ENCODE results near the gene SYT17. TPM values are rescaled to one million over a fixed set of nuclear protein-coding genes. Genes with fewer than 3 reads are reported as not detected.
"Not testable (repeated sequence)": the region's sequence is repeated elsewhere in the genome, so short reads cannot be mapped to it uniquely, and the experiment has no call there.

The SYT17 gene
- total RNA-seq, 1 experiment from 2014 or later, result 5.3 TPM

GRCh38 chr16:19175492-19176262 is 7.6 kb downstream of the SYT17 start:
- DNase-seq, result no peak
- no peaks in the 10 kb centered on the region for H3K36me3 ChIP-seq (replicated peaks; ENCODE audit: control insufficient read depth, insufficient read depth, low read length)
- no peaks in the 10 kb centered on the region; the same call in 1 of the 2 replicates for H3K27me3 ChIP-seq (ENCODE audit: control insufficient read depth, insufficient read depth, low read length)
- no peak overlapping the region for H3K4me3 ChIP-seq (ENCODE audit: insufficient read depth, low read depth, low read length)

GRCh38 chr16:19177111-19177739 is 9.2 kb downstream of the SYT17 start:
- no peaks in the 10 kb centered on the region; the same call in 1 of the 2 replicates for H3K27me3 ChIP-seq (ENCODE audit: control insufficient read depth, insufficient read depth, low read length)
- H3K4me3 ChIP-seq (ENCODE audit: insufficient read depth, low read depth, low read length), result no peak overlapping the region
- peak; percentile 35 for DNase-seq
- no peaks in the 10 kb centered on the region for H3K36me3 ChIP-seq (replicated peaks; ENCODE audit: control insufficient read depth, insufficient read depth, low read length)

DNA sequence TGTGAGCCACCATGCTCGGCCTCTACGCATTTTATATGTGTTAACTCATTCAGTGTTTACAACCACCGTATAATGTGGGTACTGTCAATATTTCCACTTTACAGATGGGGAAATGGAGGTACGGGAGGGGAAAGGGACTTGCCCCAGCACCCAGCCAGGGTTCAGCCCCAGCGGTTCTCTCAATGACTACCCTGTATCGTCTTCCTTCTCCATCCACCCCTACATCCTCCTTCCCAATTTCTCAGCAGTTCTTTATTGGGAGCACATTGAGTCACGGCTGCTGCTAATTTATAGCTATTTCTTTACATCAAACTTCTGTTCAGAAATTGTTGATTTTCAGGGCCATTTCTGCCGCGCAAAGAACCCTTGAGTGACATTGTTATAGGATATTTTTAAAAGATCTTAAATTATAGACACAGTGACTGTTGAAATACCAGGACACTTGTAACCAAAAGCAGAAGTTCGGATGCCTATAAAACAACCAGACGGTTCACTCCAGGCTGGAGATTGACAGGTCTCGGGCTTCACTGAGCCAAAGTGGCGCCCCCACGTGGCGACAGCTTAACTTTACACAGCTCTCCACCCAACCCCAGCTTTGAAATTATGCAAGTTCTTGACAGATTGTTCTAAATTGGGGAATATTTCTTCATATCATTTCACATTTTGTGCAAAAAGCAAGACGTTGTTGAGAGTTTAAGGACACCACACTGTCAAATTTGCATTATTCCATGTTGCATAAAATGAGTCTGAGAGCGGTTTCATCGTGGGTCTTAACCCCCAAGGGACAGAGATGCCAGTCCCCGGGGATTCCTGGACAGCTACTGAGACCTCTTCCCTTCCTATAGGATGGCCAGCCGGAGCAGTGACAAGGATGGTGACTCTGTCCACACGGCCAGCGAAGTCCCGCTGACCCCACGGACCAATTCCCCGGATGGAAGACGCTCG is 11.8 kb downstream of the SYT17 start:
- Histone ChIP-seq H3K4me3 (ENCODE audit: insufficient read depth, low read depth, low read length) (no peak overlapping the region), H3K27me3 (ENCODE audit: control insufficient read depth, insufficient read depth, low read length) (no peaks in the 10 kb centered on the region), H3K36me3 (replicated peaks; ENCODE audit: control insufficient read depth, insufficient read depth, low read length) (no peaks in the 10 kb centered on the region)
- DNase-seq, result peak; percentile 86

DNA sequence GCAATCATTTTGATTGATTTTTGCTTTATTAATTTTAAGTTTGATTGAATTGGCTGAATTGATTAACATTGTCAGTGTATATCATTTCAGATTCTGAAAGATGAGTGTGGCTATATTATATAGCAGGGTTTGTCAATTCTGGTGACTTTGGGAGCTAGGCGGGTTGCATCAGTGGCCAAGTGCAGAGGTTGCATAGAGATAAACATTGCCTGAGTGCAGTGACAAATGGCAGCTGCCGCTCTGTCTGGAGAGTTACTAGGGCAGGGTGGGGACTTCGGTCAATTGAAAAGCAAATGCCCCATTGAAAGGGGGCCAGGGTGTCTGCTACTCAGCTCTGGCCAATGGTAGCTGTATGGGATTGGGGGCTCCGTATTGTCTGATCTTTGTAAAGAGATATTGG is 12.7 kb downstream of the SYT17 start:
- Histone ChIP-seq H3K4me3 (ENCODE audit: insufficient read depth, low read depth, low read length) (no peak overlapping the region), H3K36me3 (replicated peaks; ENCODE audit: control insufficient read depth, insufficient read depth, low read length) (no peaks in the 10 kb centered on the region), H3K27me3 (ENCODE audit: control insufficient read depth, insufficient read depth, low read length) (no peaks in the 10 kb centered on the region)
- DNase-seq, result no peak

DNA sequence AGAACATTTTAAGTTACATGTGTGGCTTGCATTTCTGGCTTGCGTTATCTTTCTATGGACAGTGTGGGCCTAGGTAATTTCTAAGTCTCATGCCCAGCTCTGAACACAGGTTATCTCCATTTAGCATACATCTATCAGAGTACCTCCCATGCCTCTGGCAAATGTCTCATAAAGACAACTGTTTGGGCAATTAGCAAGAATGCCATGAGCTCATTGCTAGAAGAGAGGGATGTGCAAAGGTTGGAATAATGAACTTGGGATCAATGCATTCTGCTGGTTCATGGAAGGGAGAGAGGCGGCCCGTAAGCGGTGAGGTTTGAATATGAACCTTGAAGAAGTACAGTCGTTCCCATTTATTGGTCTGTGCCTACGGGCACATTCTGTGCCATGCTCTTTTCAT is 14.4 kb downstream of the SYT17 start:
- no peak overlapping the region for H3K4me3 ChIP-seq (ENCODE audit: insufficient read depth, low read depth, low read length)
- no peak for DNase-seq
- no peaks in the 10 kb centered on the region for H3K27me3 ChIP-seq (ENCODE audit: control insufficient read depth, insufficient read depth, low read length)
- H3K36me3 ChIP-seq (replicated peaks; ENCODE audit: control insufficient read depth, insufficient read depth, low read length), result no peaks in the 10 kb centered on the region

DNA sequence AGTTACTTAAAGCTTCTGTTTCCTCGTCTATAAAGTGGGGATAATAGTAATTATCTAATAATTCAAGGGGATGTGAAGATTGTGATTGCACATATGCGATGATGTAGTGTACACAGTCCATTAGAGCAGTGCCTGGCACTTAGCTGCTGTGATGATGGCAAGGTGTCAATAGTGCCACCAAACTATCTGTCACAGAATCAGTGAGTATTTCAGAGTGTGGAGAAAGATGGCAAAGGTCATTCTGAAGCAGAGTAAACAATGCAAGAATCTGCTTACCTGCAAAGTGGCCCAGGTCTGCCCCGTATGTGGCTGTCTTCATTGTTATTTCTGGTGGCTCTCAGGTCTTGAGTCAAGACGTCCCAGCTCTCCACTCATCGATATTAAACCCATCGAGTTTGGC is 15.1 kb downstream of the SYT17 start:
- Histone ChIP-seq H3K4me3 (ENCODE audit: insufficient read depth, low read depth, low read length) (no peak overlapping the region), H3K27me3 (ENCODE audit: control insufficient read depth, insufficient read depth, low read length) (no peaks in the 10 kb centered on the region), H3K36me3 (replicated peaks; ENCODE audit: control insufficient read depth, insufficient read depth, low read length) (no peaks in the 10 kb centered on the region)
- DNase-seq, result no peak

DNA sequence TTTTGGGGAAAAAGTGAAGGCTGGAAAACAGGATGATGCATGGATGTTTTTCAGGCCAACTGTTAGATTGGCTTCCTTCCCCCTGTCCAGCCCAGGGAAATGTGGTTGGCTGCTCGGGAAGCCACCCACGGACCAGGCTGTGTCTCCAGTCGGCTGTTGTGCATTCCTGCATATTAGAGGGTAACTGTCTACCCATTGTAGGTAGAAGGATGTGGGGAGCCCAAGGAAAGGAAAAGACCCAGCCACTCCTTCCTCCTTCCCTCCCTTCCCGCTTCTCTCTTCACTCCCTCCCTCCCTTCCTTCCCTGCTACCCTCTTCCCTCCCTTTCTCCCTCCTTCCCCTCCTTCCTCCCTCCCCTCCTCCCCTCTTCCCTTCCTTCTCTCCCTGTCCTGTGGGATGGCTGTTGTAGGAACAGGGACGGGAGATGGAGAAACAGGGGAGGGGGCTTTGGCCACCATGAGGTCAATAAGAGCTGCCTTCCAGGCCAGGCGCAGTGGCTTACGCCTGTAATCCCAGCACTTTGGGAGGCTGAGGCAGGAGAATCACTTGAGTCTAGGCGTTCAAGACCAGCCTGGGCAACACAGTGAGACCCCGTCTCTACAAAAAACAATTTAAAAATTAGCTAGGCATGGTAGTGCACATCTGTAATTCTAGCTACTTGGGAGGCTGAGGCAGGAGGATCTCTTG is 16.9 kb downstream of the SYT17 start:
- DNase-seq, result peak; percentile 64

GRCh38 chr16:19185510-19185851 is 17.4 kb downstream of the SYT17 start:
- H3K27me3 ChIP-seq (ENCODE audit: control insufficient read depth, insufficient read depth, low read length), result no peaks in the 10 kb centered on the region
- H3K4me3 ChIP-seq (ENCODE audit: insufficient read depth, low read depth, low read length), result no peak overlapping the region
- no peaks in the 10 kb centered on the region for H3K36me3 ChIP-seq (replicated peaks; ENCODE audit: control insufficient read depth, insufficient read depth, low read length)
- DNase-seq, result no peak

More for the DNA sequence above, 16.9 kb downstream of the SYT17 start:
- no peaks in the 10 kb centered on the region for H3K27me3 ChIP-seq (ENCODE audit: control insufficient read depth, insufficient read depth, low read length)
- H3K4me3 ChIP-seq (ENCODE audit: insufficient read depth, low read depth, low read length), result no peak overlapping the region
- H3K36me3 ChIP-seq (replicated peaks; ENCODE audit: control insufficient read depth, insufficient read depth, low read length), result no peaks in the 10 kb centered on the region

- DNase-seq, result no peak
- H3K36me3 ChIP-seq (replicated peaks; ENCODE audit: control insufficient read depth, insufficient read depth, low read length), result no peaks in the 10 kb centered on the region
- H3K27me3 ChIP-seq (ENCODE audit: control insufficient read depth, insufficient read depth, low read length), result no peaks in the 10 kb centered on the region
Measured at GRCh38 chr16:19186408-19186807, 18.4 kb downstream of the SYT17 start.

GRCh38 chr16:19187961-19188360 is 19.9 kb downstream of the SYT17 start:
- DNase-seq; H3K36me3 ChIP-seq (replicated peaks; ENCODE audit: control insufficient read depth, insufficient read depth, low read length); H3K4me3 ChIP-seq (ENCODE audit: insufficient read depth, low read depth, low read length); H3K27me3 ChIP-seq (ENCODE audit: control insufficient read depth, insufficient read depth, low read length): not testable (repeated sequence)

More at GRCh38 chr16:19186408-19186807, 18.4 kb downstream of the SYT17 start:
- H3K4me3 ChIP-seq (ENCODE audit: insufficient read depth, low read depth, low read length), result no peak overlapping the region

- DNase-seq, result no peak
- Histone ChIP-seq H3K36me3 (replicated peaks; ENCODE audit: control insufficient read depth, insufficient read depth, low read length) (no peaks in the 10 kb centered on the region), H3K27me3 (ENCODE audit: control insufficient read depth, insufficient read depth, low read length) (no peaks in the 10 kb centered on the region), H3K4me3 (ENCODE audit: insufficient read depth, low read depth, low read length) (no peak overlapping the region)
Measured at GRCh38 chr16:19188406-19188805, 20.4 kb downstream of the SYT17 start.

DNA sequence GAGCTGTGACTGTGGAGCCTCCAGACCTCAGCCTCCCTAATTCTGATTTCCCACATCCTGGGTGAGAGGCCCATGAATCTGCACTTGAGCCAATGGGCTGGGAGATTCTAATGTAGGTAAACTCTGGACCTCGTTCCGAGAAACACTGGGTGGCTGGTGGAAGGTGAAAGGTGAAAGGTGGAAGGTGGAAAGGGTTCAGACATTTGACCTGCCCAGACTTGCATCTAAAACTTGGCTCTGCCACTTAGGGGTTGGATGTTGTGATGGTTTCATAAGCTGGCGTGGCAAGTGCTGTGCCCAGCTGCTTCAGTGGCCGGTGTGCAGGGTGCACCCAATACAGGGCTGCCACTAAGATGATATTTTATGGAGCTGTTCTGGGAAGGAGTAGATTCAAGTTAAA is 24.8 kb downstream of the SYT17 start:
- H3K36me3 ChIP-seq (replicated peaks; ENCODE audit: control insufficient read depth, insufficient read depth, low read length), result no peaks in the 10 kb centered on the region
- H3K27me3 ChIP-seq (ENCODE audit: control insufficient read depth, insufficient read depth, low read length), result no peaks in the 10 kb centered on the region
- DNase-seq, result no peak
- no peak overlapping the region for H3K4me3 ChIP-seq (ENCODE audit: insufficient read depth, low read depth, low read length)

DNA sequence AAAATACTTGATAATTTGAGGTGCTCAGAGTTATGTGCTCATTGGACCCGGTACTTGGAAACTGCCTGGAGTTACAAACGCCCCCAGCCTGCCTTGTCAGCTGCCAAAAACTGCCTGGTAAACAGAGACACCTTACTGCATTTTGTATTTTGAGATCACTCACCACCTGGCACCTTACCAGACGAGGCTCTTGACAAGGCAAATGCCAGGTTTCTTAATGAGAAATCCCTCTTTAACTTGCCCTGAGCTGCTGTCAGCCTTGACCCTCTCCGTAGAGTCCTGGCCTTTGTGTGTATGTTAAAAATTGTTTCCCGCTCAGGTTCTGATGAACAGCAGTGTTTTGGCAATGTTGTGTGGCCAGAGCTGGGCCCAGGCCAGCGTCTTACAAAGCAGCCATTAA is 28.8 kb downstream of the SYT17 start:
- no peaks in the 10 kb centered on the region for H3K36me3 ChIP-seq (replicated peaks; ENCODE audit: control insufficient read depth, insufficient read depth, low read length)
- H3K27me3 ChIP-seq (ENCODE audit: control insufficient read depth, insufficient read depth, low read length), result no peaks in the 10 kb centered on the region
- DNase-seq, result no peak
- H3K4me3 ChIP-seq (ENCODE audit: insufficient read depth, low read depth, low read length), result no peak overlapping the region

DNA sequence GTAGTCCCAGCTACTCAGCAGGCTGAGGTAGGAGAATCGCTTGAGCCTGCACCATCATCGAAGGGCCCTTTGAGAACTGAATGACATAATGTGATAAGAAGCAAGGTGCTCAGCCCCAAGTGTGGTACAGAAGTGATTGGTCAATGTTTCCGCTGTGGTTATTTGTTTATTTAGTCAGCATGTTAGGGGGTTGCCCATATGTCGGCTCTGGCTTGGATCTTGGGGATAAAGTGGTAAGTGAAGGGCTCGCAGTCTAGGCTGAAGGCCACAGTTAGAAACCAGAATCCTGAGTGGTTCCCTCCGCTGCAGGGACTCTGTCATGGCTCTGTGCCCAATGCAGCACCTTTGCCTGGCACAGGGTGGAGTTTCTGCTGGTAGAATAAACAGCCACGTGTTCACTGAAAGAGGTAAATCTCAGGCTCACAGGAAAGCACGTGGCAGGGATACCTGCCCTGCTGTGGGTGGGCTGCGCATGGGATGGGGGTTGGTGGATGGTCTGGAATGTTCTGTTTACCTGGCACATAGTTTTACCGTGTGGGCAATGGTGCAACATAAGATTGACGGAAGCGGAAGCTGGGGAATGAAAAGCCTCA is 35.4 kb downstream of the SYT17 start:
- H3K4me3 ChIP-seq (ENCODE audit: insufficient read depth, low read depth, low read length), result no peak overlapping the region
- H3K27me3 ChIP-seq (ENCODE audit: control insufficient read depth, insufficient read depth, low read length), result no peaks in the 10 kb centered on the region
- no peaks in the 10 kb centered on the region for H3K36me3 ChIP-seq (replicated peaks; ENCODE audit: control insufficient read depth, insufficient read depth, low read length)
- DNase-seq, result no peak
